SK-N-SH treated with all-trans-retinoic acid at 6 μM for 48 hours (cell line): Measurements from ENCODE around the gene ABCG5.

ENCODE experiments used
- ARNTL ChIP-seq: fragments of 450-650 bp; formaldehyde crosslinking; IDR thresholded peaks from 2 replicates; pipeline ENCODE4 v1.5.0; 2020; ENCODE audit warnings: low read depth, mild to moderate bottlenecking, moderate library complexity, borderline replicate concordance
- BACH2 ChIP-seq: fragments of 250-450 bp; sonication (Bioruptor Pico); IDR thresholded peaks from 2 replicates; pipeline ENCODE4 v1.9.0; 2021; ENCODE audit warnings: mild to moderate bottlenecking, borderline replicate concordance
- CSDC2 ChIP-seq: fragments of 250-450 bp; sonication (Bioruptor Pico); IDR thresholded peaks from 2 replicates; pipeline ENCODE4 v1.5.0; 2020; ENCODE audit warnings: mild to moderate bottlenecking, moderate library complexity
- ESRRG ChIP-seq: fragments of 250-450 bp; sonication (Bioruptor Pico); IDR thresholded peaks from 2 replicates; pipeline ENCODE4 v1.6.1; 2021; ENCODE audit warnings: mild to moderate bottlenecking
- PPARA ChIP-seq: fragments of 250-450 bp; sonication (Bioruptor Pico); IDR thresholded peaks from 2 replicates; pipeline ENCODE4 v1.5.0; 2020; ENCODE audit warnings: mild to moderate bottlenecking, borderline replicate concordance
- RARB ChIP-seq: fragments of 250-450 bp; sonication (Bioruptor Pico); IDR thresholded peaks from 2 replicates; pipeline ENCODE4 v1.8.0; 2021; ENCODE audit warnings: mild to moderate bottlenecking, moderate library complexity
- SNAI2 ChIP-seq: fragments of 250-450 bp; sonication (Bioruptor Pico); IDR thresholded peaks from 2 replicates; pipeline ENCODE4 v1.5.0; 2020; ENCODE audit warnings: mild to moderate bottlenecking, moderate library complexity
- ZFP3 ChIP-seq: fragments of 250-450 bp; sonication (Bioruptor Pico); IDR thresholded peaks from 2 replicates; pipeline ENCODE4 v1.5.0; 2020; ENCODE audit warnings: mild to moderate bottlenecking, moderate library complexity
- ZFP30 ChIP-seq: fragments of 450-650 bp; formaldehyde crosslinking; IDR thresholded peaks from 2 replicates; pipeline ENCODE4 v1.5.0; 2022; ENCODE audit warnings: mild to moderate bottlenecking, moderate library complexity
- ZNF70 ChIP-seq: fragments of 450-650 bp; formaldehyde crosslinking; IDR thresholded peaks from 2 replicates; pipeline ENCODE4 v1.5.0; 2020; ENCODE audit warnings: mild to moderate bottlenecking, moderate library complexity
- ZNF8 ChIP-seq: fragments of 450-650 bp; formaldehyde crosslinking; IDR thresholded peaks from 2 replicates; pipeline ENCODE4 v1.5.0; 2020; ENCODE audit warnings: mild to moderate bottlenecking, moderate library complexity
- TF ChIP-seq, protein P1 (sequence below): fragments of 250-450 bp; sonication (Bioruptor Pico); IDR thresholded peaks from 2 replicates; pipeline ENCODE4 v1.8.0; 2020; ENCODE audit warnings: mild to moderate bottlenecking, moderate library complexity, borderline replicate concordance
- TF ChIP-seq, protein P2 (sequence below): fragments of 250-450 bp; sonication (Bioruptor Pico); IDR thresholded peaks from 2 replicates; pipeline ENCODE4 v1.5.0; 2020; ENCODE audit warnings: mild to moderate bottlenecking, moderate library complexity

DNA sequence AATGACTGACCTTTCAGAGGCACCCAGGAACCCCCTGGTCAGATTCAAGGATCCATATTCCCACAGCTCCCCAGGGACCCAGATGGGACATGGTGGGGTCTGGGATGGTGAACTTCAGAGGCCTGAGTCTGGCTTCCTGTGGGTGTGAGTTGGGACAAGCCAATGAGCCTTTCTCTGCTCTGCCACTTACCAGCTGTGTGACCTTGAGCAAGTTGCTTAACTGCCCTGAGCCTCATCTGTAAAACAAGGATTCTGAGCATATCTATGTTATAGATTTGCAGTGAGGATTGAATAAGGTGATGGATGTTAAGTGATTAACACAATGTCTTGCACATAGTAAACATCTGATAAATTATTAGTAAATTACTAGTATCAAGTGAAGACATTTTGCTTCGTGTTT lies 6.5 kb upstream of the ABCG5 start:
- TF ChIP-seq ZFP30 (CRISPR knock-in tag) (no peak), BACH2 (CRISPR knock-in tag) (no peak), RARB (no peak), ZNF8 (CRISPR knock-in tag) (no peak), ARNTL (CRISPR knock-in tag) (no peak), SNAI2 (CRISPR knock-in tag) (no peak), ZNF70 (CRISPR knock-in tag) (no peak), PPARA (no peak), ESRRG (CRISPR knock-in tag) (no peak), ZFP3 (CRISPR knock-in tag) (no peak), CSDC2 (CRISPR knock-in tag) (no peak)
- TF ChIP-seq, protein P1, sequence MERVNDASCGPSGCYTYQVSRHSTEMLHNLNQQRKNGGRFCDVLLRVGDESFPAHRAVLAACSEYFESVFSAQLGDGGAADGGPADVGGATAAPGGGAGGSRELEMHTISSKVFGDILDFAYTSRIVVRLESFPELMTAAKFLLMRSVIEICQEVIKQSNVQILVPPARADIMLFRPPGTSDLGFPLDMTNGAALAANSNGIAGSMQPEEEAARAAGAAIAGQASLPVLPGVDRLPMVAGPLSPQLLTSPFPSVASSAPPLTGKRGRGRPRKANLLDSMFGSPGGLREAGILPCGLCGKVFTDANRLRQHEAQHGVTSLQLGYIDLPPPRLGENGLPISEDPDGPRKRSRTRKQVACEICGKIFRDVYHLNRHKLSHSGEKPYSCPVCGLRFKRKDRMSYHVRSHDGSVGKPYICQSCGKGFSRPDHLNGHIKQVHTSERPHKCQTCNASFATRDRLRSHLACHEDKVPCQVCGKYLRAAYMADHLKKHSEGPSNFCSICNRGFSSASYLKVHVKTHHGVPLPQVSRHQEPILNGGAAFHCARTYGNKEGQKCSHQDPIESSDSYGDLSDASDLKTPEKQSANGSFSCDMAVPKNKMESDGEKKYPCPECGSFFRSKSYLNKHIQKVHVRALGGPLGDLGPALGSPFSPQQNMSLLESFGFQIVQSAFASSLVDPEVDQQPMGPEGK (CRISPR knock-in tag) = no peak
- TF ChIP-seq, protein P2, sequence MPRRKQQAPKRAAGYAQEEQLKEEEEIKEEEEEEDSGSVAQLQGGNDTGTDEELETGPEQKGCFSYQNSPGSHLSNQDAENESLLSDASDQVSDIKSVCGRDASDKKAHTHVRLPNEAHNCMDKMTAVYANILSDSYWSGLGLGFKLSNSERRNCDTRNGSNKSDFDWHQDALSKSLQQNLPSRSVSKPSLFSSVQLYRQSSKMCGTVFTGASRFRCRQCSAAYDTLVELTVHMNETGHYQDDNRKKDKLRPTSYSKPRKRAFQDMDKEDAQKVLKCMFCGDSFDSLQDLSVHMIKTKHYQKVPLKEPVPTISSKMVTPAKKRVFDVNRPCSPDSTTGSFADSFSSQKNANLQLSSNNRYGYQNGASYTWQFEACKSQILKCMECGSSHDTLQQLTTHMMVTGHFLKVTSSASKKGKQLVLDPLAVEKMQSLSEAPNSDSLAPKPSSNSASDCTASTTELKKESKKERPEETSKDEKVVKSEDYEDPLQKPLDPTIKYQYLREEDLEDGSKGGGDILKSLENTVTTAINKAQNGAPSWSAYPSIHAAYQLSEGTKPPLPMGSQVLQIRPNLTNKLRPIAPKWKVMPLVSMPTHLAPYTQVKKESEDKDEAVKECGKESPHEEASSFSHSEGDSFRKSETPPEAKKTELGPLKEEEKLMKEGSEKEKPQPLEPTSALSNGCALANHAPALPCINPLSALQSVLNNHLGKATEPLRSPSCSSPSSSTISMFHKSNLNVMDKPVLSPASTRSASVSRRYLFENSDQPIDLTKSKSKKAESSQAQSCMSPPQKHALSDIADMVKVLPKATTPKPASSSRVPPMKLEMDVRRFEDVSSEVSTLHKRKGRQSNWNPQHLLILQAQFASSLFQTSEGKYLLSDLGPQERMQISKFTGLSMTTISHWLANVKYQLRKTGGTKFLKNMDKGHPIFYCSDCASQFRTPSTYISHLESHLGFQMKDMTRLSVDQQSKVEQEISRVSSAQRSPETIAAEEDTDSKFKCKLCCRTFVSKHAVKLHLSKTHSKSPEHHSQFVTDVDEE (CRISPR knock-in tag) = no peak
